CD4-positive, alpha-beta T cell treated with Interferon alpha-2 for 1 hour (primary cell): Measurements from ENCODE around the gene GPSM1.

Source experiments
- DNase-seq, 2 donors: peaks; one replicate each; pipeline ENCODE4 v3.0.0-alpha.2; 2020 to 2022

Gene GPSM1

GRCh38 chr9:136363949-136364748 lies 36.8 kb downstream of the GPSM1 start:
- DNase-seq = no peak

- DNase-seq = no peak
Observed at GRCh38 chr9:136364942-136365774, 37.8 kb downstream of the GPSM1 start.

- DNase-seq = peak in 1 of 2 donors; percentile 15
Observed at GRCh38 chr9:136365775-136366222, 38.5 kb downstream of the GPSM1 start.

- no peak for DNase-seq
Observed at GRCh38 chr9:136366826-136367225, 39.5 kb downstream of the GPSM1 start.

GRCh38 chr9:136367296-136368145 lies 40.2 kb downstream of the GPSM1 start:
- DNase-seq = no peak

GRCh38 chr9:136368190-136368589 lies 40.9 kb downstream of the GPSM1 start:
- no peak for DNase-seq

GRCh38 chr9:136370037-136370436 lies 42.7 kb downstream of the GPSM1 start:
- DNase-seq = no peak

GRCh38 chr9:136370687-136371532 lies 43.6 kb downstream of the GPSM1 start:
- no peak for DNase-seq

GRCh38 chr9:136371533-136371880 lies 44.2 kb downstream of the GPSM1 start:
- DNase-seq = no peak

- no peak for DNase-seq
Observed at GRCh38 chr9:136372006-136372405, 44.7 kb downstream of the GPSM1 start.

- peak in 1 of 2 donors; percentile 51 for DNase-seq
Observed at GRCh38 chr9:136372561-136373299, 45.4 kb downstream of the GPSM1 start.

GRCh38 chr9:136373300-136374182 lies 46.2 kb downstream of the GPSM1 start, which contains the start of gene CARD9:
TSS of gene CARD9 (minus strand) at chr9:136373669. CDS start at chr9:136372078, 1,591 bp downstream.
- DNase-seq = peak in 1 of 2 donors; percentile 45

- no peak for DNase-seq
Observed at GRCh38 chr9:136374183-136374575, 46.8 kb downstream of the GPSM1 start.

- no peak for DNase-seq
Observed at GRCh38 chr9:136375096-136375495, 47.8 kb downstream of the GPSM1 start.

GRCh38 chr9:136376457-136376856 lies 49.1 kb downstream of the GPSM1 start:
- DNase-seq = no peak

GRCh38 chr9:136377341-136378169 lies 50.2 kb downstream of the GPSM1 start:
- DNase-seq = no peak

- DNase-seq = no peak
Observed at GRCh38 chr9:136378170-136379002, 51.0 kb downstream of the GPSM1 start.

- DNase-seq = no peak
Observed at GRCh38 chr9:136379003-136379287, 51.6 kb downstream of the GPSM1 start.
